NCI-H1048 (cell line): ENCODE measurements around the gene TNFRSF8.
"Not testable (repeated sequence)": the region's sequence is repeated elsewhere in the genome, so short reads cannot be mapped to it uniquely, and the experiment has no call there.

Experiments
- DNase-seq: peaks from one replicate; lab custom pipeline; 2025; lab: John Stamatoyannopoulos, UW

TNFRSF8 gene

DNA sequence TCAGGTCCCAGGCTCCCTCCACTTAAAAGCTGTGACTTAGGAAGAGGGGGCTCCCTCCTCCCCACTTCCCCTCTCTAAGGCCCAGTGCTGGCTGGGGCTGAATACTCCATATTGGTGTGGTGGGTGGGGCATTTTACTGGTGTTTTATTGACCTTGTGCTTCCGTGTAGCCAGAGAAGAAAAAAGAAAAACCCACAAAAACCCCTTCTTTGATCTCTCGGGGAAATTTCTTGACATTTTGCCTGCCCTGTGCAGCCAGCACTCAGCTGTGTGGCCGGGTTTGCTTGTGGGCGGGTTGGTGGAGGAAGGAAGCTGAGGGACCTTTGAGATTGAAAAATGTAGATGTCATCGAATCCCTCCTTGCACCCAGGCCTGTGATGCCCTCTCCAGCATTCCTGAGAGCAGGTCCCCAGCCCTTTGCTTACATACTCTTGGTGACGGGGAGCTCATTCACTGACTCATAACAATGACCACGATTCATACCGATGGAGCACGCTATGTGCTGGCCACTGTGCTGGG, 24.8 kb downstream of the TNFRSF8 start:
- DNase-seq = no peak

DNA sequence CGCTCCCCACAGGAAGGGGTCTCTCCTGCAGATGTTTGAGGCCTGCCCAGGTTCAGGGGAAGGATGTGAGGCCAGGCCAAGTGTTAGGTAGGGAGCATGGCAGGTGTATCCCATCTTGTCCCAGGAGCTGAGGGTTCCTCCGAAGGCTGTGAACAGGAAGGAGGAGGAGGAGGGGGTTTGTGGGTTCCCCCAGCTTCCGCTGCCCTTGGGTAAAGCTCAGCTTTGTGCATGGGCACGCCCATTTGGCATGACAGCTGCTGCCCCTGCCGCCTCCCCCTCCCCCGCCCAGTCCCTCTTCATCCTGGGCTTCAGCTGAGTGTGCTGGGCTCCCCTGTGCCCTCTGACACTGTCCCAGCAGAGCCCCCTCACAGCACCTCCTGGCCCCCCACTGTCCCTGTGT, 25.5 kb downstream of the TNFRSF8 start:
- DNase-seq = no peak

DNA sequence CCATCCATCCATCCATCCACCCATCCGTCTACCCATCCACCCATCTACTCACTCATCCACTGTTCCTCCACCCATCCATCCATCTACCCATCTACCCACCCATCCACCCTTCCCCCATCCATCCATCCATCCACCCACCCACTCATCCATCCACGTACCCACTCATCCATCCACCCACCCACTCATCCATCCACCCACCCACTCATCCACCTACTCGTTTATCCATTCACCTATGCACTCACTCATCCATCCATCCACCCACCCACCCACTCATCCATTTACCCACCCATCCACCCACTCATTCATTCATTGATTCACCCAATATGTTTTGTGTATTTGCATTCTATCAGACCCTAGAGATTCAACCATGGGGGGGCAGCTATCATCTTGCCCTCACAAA, 27.2 kb downstream of the TNFRSF8 start:
- DNase-seq = no peak

DNA sequence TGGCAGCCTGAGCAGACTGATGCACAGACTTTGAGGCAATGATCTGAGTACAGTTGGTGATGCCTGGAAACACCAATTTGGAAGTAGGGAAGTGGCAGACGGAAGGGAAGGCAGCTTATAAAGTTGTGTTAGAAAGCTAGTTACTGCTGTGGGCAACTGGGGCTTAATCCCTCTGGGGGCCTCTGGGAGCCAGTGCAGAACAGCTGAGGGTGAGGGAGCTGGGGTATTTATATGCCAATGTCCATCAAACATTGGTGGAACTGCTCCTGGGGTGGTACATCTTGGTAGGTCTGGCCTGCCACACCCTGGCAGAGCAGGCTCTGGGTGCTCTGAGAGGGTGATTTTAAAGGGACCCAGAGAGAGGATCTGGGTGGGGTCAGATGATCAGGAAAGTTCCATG, 28.1 kb downstream of the TNFRSF8 start:
- DNase-seq = no peak

DNA sequence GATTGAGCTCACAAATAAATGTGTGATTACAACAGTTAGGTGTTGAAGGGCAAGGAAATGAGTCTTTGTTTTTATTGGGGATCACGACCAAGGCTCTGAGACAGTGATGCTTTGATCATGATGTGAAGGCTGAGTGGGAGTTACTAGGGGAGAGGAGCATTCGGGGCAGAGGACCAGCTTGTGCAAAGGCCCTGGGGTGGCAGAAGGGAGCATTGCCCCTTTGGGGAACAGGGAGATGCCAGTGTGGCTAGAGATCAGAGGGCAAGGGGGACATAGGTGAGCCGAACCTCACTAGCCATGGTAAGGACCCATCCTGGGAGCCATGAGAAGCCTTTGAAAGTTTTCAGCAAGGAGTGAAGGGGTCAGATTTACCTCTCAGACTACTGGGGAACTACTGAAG, 31.1 kb downstream of the TNFRSF8 start:
- no peak for DNase-seq

DNA sequence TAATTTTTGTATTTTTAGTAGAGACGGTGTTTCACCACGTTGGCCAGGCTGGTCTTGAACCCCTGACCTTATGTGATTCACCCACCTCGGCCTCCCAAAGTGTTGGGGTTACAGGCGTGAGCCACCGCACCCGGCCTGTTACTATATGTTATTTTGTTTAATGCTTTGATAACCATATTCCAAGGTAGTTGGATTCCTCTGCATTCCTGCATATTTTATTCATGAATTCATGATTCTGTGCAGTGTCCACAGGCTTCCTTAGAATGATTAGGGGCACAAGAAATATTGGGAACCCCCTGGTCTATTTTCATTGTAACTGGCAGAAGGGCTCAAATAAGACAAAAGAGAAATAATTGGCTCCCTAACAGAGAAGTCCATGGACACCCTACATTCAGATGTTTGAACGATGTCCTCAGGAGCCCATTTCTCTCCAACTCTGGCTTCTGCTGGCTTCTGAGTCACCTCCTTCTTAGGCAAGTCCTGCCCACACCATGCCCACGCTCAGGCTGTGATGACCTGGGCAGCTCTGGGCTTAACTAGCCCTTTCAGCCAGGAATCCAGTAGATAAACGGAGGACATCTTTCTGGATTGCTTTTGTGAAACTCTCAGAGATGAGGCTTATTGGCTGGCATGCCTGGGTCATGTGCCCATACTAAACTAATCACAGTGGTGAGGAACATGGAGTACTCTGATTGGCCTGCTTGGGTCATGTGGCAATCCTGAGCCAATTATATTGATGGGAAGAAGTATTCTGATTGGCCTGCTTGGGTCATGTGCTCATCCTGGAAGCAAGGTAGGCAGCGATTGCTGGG, 32.6 kb downstream of the TNFRSF8 start:
- no peak for DNase-seq

DNA sequence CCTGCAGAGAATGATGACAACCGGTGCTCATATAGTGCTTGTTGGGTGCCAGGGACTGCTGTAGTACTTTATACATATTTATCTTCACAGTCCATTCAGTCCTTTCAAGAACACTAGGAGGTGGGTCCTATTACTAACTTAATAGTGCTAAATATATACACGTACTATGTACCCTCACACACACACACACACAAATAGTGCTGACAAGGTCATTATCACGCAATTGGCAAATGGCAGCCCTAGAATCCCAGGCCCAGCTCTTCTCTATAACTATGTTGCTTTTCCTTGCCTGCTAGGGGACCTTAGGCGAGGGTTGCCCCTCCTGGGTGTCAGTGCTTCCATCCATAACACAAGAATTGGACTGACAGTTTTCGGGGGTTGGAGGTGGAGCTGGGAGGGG, 33.5 kb downstream of the TNFRSF8 start:
- no peak for DNase-seq

DNA sequence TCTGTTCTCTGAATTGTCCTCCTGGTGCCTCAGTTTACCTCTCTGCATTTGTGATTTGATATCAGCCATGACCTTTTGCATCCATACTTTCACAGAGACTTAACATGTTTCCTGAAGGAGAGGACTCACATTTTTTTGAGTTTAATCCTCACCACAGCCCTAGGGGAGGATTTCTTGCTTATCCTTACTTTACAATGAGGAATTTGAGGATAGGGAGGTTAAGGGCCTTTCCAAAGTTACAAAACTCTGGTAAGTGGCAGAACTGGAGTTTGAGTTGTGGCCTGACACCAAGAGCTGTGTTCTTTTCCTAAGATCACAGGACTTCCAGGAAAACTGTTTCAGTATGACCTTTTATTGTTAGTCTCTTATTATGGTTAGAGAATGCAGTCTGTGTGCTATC, 34.2 kb downstream of the TNFRSF8 start:
- DNase-seq = no peak

DNA sequence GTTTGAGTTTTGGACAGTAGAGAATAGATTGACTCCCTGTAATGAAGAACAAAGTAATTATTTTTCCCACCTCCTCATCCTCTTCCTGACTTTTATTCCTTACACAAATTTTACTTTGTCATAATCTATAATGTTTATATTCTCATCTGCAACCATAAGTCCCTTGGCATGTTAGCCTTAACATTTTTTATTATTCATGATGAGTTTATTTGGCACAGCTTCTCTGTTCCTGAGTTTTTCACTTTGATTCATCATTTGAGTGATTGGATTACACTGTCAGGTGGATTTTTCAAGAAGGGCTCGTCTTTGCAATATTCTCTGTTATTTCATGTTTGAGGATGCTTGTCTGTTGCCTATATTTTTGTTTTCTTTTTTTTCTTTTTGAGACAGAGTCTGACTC, 35.7 kb downstream of the TNFRSF8 start:
- DNase-seq = no peak

DNA sequence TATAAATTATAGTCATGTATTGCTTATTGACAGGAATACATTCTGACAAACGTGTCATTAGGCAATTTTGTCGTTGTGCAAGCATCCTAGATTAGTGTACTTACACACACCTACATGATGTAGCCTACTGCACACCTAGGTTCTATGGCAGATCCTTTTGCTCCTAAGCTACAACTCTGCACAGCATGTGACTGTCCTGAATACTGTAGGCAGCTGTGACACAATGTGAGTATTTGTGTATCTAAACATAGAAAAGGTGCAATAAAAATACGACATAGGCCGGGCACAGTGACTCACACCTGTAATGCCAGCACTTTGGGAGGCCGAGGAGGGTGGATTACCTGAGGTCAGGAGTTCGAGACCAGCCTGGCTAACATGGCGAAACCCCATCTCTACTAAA, 36.5 kb downstream of the TNFRSF8 start:
- DNase-seq = no peak

DNA sequence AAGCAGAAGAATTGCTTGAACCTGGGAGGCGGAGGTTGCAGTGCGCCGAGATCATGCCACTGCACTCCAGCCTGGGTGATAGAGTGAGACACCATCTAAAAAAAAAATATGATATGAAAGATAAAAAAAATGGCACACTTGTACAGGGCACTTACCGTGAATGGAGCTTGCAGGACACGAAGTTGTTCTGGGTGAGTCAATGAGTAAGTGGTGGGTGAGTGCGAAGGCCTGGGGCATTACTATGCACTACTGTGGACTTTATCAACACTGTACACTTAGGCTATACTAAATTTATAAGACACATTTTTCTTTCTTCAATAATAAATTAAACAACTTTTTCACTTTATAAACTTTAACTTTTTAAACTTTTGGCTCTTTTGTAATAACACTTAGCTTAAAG, 37.0 kb downstream of the TNFRSF8 start:
- DNase-seq = no peak

DNA sequence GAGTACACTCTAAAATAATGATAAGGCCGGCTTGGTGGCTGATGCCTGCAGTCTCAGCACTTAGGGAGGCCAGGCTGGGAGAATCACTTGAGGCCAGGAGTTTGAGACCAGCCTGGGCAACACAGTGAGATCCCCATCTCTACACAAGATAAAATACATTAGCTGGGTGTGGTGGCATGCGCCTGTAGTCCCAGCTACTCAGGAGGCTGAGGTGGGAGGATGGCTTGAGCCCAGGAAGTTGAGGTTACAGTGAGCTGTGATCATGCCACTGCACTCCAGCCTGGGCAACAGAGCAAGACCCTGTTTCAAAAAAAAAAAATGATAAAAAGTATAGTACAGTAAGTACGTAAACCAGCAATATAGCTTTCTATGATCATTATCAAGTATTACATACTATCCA, 38.0 kb downstream of the TNFRSF8 start:
- DNase-seq = not testable (repeated sequence)

DNA sequence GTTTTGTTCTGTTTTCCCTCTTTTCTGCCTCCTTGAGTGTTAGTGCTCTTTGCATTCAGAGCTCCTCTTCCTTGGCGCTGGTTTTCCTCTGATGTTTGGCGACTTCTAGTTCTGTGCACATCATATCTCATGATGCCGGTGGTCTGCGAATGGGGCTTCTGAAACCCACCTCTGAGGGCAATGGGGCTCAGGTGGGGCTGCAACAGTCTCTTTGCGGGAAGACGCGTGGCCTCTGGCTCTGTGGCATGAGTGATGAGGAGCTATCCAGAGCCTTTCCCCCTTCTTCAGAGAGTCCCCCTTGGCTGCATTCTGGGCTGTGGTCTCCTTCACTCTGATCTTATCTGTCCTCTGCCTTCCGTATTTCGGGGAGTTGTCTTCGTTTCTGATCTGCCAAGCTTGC, 39.0 kb downstream of the TNFRSF8 start:
- DNase-seq = no peak

DNA sequence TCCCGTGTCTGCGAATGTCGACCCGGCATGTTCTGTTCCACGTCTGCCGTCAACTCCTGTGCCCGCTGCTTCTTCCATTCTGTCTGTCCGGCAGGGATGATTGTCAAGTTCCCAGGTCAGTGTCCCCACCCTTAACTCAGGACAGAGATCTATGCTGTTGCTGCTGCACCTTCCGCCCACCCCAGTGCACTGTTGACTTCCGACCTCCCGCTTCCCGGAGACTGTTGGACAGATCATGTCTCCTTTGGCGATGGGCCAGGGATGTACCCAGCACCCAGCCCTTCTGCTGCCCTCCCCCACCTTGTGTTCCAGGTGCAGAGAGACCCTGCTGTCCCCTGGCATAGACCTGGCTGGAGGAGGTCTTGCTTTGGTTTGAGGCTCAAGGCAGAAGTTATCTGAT, 41.3 kb downstream of the TNFRSF8 start:
- DNase-seq = no peak

DNA sequence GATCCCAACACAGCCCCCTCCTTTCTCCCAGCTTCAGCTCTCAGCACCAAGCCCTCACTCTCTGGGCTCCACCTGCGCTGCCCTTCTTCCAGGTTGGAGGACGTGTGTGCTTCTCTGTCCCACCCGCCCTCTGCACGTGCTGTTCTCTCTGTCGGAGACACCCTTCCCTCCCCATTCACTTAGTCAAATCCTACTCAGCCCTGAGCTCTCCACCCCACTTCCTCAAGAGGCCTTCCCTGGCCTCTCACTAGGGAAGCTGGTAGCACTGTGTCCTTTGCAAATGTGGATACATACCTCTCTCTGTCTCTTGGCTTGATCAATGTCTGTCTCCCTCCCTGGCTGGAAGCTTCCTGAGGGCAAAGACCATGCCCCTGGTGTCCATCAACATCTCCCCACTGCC, 43.0 kb downstream of the TNFRSF8 start:
- no peak for DNase-seq

DNA sequence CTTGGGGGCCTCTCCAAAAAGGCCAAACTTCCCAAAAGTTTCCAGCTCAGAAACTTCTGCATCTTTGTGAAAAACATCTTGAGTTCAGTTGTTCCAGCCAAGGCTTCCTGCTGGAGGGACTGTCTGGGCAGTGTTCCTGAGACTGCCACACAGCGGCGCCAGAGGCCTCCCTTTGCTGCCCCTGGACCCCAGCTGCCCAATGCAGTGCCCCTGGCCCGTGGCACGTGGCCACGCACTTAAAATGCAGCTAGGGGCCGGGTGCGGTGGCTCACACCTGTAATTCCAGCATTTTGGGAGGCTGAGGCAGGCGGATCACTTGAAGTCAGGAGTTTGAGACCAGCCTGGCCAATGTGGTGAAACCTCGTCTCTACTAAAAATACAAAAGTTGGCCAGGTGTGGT, 43.8 kb downstream of the TNFRSF8 start:
- DNase-seq = not testable (repeated sequence)

DNA sequence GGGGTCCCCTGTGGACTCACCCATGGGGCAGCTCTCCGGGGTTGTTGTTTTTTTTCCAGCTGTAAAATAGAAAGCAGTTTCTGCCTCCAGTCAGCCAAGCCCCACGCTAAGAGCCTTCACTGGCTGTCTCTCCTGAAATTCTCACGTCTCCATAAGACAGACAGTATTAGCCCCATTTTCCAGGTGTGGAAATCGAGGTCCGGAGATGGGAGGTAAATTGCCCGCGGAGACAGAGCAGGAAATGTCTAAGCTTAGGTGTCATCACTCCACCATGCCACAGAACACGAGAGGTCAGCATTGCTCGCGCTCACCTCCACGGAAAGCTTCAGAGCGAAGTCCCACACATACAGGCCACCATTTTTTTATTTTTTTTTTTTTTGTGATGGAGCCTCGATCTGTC, 44.6 kb downstream of the TNFRSF8 start:
- DNase-seq = no peak

DNA sequence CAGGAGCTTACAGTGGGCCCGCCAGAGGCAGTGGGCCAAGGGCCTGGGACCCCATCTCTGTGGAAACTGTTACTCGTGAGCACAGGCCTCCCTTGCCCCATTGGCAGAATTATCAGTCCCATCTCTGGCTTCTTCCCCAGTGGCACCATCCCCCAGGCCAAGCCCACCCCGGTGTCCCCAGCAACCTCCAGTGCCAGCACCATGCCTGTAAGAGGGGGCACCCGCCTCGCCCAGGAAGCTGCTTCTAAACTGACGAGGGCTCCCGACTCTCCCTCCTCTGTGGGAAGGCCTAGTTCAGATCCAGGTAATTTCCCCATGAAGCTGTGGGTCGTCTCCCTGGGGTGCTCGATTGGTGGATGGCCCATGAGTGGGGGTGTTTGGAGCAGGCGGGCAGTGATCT, 46.8 kb downstream of the TNFRSF8 start:
- DNase-seq = no peak

DNA sequence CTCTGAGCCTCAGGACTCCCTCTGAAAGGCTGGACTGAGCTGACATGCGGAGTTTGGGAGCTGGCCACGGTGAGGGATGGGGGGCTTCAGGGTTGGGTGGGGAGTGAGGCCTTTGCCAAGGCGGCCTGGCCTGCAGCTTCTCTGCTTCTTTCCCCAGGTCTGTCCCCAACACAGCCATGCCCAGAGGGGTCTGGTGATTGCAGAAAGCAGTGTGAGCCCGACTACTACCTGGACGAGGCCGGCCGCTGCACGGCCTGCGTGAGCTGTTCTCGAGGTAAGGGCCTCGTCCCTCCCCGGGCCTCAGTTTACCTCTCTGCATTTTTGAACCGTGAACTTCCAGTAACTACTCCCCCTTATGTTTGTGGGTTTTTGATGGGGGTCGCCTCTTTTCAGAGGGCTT, 48.6 kb downstream of the TNFRSF8 start:
- no peak for DNase-seq

DNA sequence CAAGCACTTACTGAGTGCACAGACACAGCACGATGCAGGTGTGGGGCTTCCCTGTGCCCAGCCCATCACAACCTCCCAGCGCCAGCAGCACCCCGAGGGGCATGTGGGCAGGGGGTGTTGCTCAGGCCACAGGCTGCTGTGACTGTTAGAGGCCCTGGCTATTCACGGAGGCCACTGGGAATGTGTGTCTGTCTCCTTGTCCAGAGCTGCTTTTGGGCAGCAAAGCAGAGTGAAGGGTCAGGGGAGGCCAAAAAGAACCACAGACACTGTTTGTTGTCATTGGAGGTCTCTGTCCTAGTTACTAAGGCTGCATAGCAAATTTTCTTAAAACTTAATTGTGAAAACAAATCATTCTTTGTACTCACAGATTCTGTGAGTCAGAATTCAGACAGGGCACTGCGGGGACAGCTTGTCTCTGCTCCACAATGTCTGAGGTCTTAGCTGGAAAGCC, 49.6 kb downstream of the TNFRSF8 start:
- no peak for DNase-seq

DNA sequence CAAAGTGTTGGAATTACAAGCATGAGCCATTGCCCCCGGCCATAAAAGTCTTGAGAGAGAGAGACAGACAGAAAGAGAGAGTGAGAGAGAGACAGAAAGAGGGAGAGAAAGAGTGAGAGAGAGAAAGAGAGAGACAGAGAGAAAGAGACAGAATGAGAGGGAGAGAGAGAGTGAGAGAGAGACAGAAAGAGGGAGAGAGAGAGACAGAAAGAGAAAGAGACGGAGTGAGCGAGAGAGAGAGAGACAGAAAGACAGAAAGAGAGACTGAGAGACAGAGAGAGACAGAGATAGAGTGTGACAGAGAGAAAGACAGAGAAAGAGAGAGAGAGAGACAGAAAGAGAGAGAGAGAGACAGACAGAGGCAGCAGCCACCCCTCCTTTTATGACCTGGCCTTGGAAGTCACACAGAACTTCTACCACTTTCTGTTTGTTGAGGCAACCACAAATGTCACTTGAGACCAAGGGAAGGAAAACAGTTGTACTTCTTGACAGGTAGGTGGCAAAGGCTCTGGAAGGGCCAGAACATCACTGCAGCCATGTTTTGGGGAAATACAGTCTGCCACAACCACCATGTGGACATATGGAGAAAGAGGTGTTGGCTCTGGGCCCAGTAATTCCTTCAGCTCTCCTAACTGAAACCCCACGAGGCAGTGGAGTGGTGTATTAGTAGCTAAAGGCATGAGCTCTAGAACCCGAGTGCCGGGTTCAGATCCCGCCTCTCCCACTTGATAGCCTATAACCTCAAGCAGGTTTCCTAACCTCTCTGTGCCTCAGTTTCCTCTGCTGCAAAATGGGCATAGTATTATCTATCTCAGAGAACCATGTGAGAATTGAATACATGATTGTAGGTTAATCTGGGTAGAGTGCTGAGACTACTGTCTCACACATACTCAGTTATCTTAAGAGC, 50.6 kb downstream of the TNFRSF8 start:
- no peak for DNase-seq

DNA sequence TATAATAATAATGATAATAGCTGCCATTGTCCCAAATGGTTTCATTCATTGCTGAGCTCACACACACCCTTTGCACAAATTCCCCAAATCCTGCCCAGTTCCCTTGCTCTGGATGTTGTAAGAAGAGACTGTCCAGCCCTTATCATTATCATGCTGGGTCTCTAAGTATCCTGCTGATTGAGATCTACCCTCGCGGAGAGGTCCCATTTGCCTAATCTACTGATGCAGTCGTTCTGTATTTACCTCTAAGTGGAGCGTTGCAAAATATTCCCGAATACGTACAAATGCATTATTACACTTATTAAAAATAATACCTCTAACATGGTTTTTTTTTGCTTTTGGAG, 51.2 kb downstream of the TNFRSF8 start:
- DNase-seq = no peak

DNA sequence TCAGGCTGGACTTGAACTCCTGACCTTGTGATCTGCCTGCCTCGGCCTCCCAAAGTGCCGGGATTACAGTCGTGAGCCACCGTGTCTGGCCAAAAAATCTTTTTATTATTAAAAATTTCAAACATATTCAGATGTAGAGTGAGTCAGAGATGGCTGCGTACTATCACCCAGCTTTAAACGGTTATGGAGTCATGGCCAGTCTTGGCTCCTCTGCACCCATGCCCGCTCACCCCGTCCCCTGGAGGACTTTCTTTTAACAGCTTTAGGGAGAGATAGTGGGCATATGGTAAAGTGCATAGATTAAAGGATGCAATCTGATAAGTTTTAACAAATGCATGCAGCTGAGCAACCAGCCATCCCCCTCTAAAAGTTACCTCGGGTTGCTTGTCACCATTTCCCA, 51.8 kb downstream of the TNFRSF8 start:
- DNase-seq = no peak
